Measurements from ENCODE around the gene TERF2IP. TPM values are rescaled to one million over a fixed set of nuclear protein-coding genes. Genes with fewer than 3 reads are reported as not detected.

TERF2IP gene
- total RNA-seq, result 38.1 and 41.4 TPM in 2 replicates

GRCh38 chr16:75647492-75648264 lies at the start of gene TERF2IP, which contains the start of gene KARS1:
Gene TERF2IP (plus strand): TSS chr16:75647773. CDS start chr16:75647883, 110 bp downstream.
Gene KARS1 (minus strand): TSS chr16:75647665. CDS start chr16:75647639, 26 bp downstream.

DNA sequence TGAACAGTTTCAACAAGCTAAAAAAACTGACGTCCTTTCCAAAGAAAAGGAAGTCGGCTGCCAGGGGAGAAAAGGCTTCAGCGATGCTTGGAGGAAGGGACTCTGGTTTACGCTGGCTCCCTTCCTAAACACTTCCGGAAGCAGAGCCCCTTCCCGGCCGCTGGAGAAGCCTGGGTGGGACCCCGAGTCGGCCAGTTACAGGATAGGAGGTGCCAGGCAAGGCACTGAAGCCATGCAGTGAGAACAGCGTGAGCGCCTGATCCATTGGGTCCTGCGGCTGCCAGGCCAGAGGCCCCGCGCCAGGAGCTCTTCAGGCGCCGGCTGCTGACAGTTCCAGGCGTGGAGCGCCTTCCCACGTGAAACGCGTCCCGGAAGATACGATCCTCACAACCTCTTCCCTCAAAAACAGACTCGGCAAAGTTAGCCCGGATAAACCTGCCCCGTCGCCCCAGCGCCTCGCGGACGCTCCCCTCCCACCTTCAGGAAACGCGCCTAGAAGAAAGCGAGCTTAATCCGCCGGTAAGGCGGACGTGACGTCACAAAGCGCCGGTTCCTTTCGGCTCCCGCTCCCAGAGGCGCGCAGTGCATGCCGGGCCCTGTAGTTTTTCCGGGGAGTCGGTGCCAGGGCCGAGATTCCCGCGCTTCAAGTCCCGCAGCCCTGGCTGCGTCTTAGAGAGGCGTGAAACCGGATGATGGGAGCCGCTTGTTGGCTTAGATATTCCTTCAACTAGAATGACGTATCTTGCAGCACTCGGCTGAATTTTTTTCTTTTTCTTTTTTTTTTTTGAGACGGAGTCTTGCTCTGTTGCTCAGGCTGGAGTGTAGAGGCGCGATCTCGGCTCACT lies 24.6 kb upstream of the TERF2IP start, which contains the start of gene ADAT1:
Gene ADAT1 (minus strand): TSS at position 521 of the 845 bp plus-strand sequence. CDS start 2,482 bp downstream, outside the sequence.

GRCh38 chr16:75676909-75677308 lies 29.3 kb downstream of the TERF2IP start, which contains the start of gene CPHXL2:
Gene CPHXL2 (minus strand): TSS chr16:75677009. CDS start chr16:75676999, 10 bp downstream.

GRCh38 chr16:75701361-75701760 lies 53.8 kb downstream of the TERF2IP start, which contains the start of gene DUXB:
Gene DUXB (minus strand): TSS chr16:75701461. CDS start chr16:75701418, 43 bp downstream.

Other genes with a start within 250 kb of the TERF2IP start
- 36.8 and 56.3 TPM in 2 replicates for gene CFDP1, start 214.3 kb upstream of the TERF2IP start, total RNA-seq
- 15.4 and 17.6 TPM in 2 replicates for gene TMEM170A, start 183.1 kb upstream of the TERF2IP start, total RNA-seq
- gene CHST6, start 152.3 kb upstream of the TERF2IP start, total RNA-seq, result 1.3 and 1.5 TPM in 2 replicates
- gene CHST5, start 111.7 kb upstream of the TERF2IP start, total RNA-seq, result not detected in 2 replicates
- 9.0 and 9.9 TPM in 2 replicates for gene TMEM231, start 91.5 kb upstream of the TERF2IP start, total RNA-seq
- gene GABARAPL2, start 81.4 kb upstream of the TERF2IP start, total RNA-seq, result 53.8 and 70.7 TPM in 2 replicates
- 30.7 and 43.7 TPM in 2 replicates for gene ADAT1, start 24.5 kb upstream of the TERF2IP start, total RNA-seq
- 176 and 180 TPM in 2 replicates for gene KARS1, start 108 bp upstream of the TERF2IP start, total RNA-seq
- gene CPHXL2, start 29.2 kb downstream of the TERF2IP start, total RNA-seq, result not detected in 2 replicates
- not detected in 2 replicates for gene DUXB, start 53.7 kb downstream of the TERF2IP start, total RNA-seq
- gene CPHXL, start 78.7 kb downstream of the TERF2IP start, total RNA-seq, result not detected in 2 replicates

Data from airway epithelial cell (primary cell).